ENCODE measurements around the gene MFSD12.

Gene MFSD12

DNA sequence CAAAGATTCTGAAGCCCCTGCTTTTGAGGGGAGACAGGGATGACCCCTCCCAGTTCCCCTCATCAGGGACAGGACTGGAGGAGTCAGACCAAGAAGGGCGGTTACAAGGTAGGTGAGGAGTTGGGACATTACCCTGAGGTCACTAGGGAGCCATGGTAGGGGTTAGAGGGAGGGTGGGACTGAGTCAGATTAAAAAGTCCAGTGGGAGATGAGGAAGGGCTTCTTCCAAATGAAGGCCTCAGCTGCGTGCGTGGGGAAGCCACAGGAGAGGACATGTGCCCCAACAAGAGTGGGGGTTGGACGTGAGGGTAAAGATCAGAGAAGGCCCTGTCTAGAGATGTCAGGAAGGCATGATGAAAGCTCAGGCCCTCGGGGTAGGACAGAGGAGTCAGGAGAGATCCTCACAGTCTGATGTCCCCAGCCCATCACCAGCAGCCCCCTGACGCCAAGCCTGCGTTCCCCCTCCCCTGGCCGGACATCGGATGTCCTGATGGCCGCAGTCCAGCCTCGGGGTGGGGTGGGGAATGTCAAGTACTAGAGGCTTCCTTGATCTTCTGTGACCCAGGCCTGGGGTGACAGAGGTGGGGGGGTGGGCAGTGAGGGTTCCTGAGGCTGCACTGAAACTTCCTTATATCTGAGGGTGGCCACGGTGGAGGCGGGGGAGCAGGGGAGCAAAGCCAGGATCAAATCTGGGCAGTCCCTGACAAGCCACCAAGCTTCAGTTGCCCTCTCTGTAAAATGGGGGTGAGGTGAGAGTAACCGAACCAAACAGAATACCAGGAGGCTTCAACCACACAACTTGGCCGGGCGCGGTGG lies 6.5 kb upstream of the MFSD12 start:
- DNase-seq (ENCODE audit: extremely low read depth in 1 of 2, low read depth in 1 of 2): no peak

DNA sequence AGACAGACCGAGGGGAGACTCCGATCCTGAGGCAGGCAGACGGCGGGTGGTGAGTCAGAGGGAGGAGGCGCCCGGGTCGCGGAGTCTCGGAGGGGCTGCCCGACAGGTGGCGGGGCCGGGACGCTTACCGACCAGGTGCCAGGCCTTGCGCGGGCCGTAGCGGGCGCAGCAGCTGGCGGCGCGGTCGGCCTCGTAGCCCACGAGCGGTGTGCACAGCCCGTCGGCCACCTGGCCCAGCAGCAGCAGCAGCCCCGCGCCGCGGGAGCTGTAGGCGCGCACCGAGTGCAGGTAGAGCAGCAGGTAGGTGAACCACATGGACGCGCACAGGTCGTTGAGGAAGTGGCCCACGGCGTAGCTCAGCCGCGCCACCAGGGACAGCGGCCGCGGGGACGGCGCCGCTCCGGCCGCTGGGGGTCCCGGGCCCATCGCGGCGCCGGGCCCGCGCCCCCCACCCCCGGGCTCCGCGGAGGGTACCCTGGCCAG lies 367 bp downstream of the MFSD12 start:
- DNase-seq (ENCODE audit: extremely low read depth in 1 of 2, low read depth in 1 of 2): peak; percentile 24 to 48

DNA sequence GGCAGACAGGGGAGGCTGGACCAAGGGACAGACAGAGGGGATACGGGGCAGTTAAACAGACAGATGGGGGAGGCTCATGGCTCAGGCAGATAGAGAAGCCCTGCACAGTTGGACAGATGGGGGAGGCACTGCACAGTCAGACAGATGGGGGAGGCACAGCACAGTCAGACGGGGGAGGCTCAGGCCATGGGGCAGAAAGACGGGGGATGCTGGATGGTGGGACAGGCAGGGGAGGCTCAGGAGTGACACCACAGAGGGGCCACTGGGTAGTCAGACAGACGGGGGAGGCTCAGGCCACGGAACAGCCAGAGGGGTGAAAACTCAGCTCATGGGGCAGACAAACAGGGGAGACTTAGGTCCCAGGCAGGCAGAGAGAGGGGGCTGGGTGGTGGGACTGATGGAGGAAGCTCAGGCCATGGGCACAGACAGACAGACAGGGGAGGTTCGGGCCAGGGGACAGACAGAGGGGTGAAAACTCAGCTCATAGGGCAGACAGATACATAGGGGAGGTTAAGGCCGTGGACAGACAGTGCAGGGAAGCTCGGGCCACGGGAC lies 886 bp downstream of the MFSD12 start:
- no peak for DNase-seq (ENCODE audit: extremely low read depth in 1 of 2, low read depth in 1 of 2)

DNA sequence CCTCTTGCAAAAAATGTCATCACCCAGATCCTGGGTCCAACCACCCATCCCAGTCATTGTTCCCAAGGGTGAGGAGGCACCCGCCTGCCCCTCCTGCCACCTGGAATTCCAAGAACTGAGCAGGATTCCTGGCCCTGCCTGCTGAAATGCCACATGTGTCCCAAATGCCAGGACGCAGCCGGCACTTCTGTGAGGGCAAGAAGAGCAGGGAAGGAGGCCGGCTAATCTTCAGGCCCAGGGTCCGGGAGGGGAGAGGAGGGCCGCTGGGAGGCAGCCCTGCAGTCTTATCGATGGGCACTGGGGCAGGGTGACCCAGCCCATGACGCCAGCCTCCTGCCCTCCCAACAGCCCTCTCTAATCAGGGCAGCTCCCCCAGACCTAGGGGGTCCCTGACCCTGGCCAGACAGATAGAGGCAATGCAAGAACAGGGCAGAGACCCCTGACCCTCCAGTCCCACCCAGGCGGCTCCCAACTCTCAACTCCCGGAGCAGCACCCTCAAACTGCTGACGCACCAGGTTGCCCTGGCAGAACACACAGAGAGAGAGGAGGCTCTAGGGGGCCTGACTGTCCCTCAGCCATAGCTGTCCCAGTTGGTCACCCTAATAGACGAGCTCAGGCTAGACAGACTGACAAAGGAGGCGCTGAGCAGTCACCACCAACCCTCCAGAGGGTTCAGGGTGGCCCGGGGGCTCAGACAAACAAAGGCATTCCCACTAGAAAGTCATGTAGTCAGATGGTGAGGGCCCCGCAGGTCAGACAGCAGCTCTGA lies 1.5 kb downstream of the MFSD12 start:
- no peak for DNase-seq (ENCODE audit: extremely low read depth in 1 of 2, low read depth in 1 of 2)

DNA sequence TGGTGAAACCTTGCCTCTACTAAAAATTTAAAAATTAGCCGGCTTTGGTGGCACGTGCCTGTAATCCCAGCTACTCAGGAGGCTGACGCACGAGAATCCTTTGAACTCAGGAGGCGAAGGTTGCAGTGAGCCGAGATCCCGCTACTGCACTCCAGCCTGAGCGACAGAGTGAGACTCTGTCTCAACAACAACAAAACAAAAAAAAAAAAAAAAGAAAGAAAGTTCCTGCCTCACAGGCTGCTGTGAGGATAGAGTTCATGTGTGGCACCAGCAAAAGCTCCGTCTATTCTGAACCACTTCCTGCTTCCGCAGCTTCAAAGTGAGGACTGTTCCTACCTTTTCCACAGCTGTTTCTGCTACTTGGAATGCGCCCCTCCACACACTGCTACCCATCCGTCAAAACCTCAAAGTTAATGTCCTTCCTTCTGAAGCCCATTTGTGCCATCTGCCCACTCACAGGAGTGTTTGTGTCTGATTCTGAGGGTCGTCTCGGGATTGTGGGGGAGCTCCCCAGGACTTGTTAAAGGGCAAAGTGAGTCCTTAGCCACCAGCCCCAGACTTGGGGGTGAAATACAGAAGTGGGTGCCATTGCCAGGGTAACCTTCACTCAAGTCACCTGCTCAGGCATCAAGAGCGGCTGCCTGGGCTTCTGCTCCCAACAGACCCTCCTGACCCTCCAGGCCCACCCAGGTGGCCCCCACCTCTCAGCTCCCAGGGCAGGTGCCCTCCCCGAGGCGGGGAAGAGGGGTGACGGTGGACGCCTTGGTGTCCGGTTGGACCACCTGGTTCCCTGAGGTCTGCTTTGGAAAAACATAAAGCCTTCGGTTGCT lies 2.9 kb downstream of the MFSD12 start:
- DNase-seq (ENCODE audit: extremely low read depth in 1 of 2, low read depth in 1 of 2): no peak

DNA sequence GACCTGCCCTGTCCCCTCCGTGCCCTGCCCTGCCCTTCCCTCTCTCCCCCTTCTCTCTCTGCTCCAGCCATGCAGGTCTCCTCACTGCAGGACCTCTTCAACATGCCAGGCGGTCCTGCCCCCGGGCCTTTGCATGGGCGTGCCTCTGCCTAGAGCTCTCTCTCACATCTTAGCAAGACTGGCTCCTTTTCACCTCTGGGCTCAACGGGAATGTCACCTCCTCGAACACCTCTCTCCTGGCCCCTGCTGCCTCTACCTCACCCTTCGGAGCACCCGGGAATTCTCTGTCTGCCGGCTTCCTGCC lies 5.6 kb downstream of the MFSD12 start:
- no peak for DNase-seq (ENCODE audit: extremely low read depth in 1 of 2, low read depth in 1 of 2)

DNA sequence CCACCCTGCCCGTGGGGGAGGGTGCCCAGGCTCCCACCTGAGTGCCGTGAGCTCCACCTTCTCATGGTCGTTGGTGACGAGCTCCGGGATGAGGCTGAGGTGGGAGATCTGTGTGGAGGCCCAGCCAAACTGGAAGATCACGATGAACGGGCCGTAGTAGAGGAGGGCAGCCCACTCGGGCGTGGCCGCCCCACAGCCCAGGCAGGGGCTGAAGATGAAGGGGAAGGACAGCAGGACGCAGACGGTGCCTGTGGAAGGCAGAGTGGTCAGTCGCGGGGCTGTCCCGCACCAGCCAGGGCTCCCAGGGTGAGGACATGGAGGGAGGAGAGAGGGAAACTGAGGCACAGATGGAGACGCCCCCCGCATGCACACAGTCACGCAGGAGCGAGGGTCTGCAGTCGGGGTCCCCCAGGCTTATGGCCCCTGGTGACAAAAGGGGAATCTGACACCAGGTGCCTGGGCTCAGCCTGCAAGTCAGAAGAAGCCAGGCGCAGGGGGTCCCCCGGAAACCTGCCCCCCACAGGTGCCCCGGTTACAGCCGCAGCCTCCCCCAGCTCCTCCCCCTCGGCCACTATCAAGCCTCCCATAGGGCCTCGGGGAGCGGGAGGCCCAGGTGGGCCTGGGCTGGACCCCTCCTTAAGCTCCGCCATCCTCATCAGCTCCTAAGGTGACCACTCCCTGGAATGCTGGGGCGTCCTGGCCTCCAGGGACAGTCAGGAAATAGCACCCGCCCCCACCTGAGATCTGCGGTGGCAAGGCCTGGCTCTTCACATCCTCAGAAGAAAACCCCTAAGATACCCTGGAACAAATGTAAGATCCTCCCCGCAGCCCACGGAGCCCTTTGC lies 6.2 kb downstream of the MFSD12 start:
- DNase-seq (ENCODE audit: extremely low read depth in 1 of 2, low read depth in 1 of 2): no peak

DNA sequence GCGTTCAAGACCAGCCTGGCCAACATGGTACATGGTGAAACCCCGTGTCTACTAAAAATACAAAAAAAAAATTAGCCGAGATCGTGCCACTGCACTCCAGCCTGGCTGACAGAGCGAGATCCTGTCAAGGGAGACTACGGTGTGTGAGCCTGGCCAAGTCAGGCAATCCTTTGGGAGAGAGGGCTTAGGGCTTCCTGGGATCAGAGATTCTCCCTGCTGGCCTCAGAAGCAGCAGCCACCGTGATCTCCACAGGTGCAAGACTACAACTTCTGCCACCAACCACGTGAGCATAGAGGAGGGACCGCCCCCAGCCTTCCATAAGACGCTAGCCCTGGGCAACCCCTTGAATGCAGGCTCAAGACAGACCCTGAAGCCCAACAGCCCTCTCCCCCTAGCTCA lies 7.6 kb downstream of the MFSD12 start:
- DNase-seq (ENCODE audit: extremely low read depth in 1 of 2, low read depth in 1 of 2): no peak

DNA sequence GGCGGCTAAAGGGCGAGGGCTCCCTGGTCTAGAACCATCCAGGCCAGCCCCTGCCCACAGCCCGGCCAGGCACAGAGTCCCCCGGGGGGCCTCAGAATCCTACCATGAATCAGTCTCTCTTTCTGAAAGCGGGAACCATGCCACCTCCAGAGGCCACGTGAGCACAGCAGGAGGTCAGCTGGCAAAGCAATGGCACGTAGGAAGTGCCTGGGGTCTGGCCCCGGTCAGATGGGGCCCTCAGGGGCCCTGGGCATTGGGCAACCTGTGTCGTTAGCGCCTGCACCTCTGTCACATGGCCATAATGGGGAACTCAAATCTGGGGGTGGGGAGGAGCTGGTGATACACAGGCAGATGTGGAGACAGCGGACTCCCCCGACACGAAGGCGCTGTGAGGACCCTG lies 8.8 kb downstream of the MFSD12 start:
- DNase-seq (ENCODE audit: extremely low read depth in 1 of 2, low read depth in 1 of 2): no peak

DNA sequence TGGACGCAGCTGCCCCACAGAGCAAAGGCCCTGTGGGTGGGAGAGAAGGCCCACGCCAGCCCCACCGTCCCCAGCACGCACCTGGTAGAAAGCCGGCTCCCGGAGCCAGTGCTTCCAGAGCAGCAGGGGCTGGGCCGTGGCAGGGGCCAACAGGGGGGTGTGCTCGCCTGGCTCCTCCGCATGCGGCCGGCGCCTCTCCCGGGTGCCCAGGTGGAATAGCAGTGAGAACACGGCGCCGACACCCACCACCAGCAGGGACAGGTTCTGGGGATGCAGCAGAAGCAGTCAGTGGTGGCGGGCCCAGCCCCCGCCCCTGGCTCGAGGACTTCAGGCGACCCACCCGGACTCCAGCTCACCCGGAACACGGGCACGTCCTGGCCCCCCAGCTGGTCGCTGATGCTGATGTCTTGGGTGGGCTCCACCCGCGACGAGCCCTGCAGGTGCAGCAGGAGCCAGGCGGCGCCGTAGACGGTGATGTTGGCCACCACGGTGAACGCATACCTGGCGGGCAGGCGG lies 9.6 kb downstream of the MFSD12 start:
- no peak for DNase-seq (ENCODE audit: extremely low read depth in 1 of 2, low read depth in 1 of 2)

DNA sequence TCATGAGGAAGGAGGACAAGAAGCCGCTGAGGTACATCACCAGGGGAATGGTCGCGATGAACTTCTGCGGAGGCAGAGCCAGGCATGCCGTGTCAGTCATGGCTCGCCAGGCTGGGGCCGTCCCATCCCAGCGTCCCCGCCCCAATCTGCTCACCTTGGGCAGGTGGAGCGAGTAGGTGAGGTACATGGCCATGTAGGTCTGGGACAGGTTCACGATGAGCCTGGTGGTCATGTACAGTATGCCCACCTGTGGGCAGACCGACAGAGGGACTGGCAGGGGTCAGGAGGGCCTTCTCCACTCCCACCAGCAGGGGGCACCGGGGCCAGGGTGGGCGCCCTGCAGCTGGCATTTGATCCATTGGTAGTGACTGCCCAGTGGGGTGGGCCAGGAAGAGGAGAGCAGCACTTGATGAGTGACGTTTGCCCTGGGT lies 10.1 kb downstream of the MFSD12 start:
- DNase-seq (ENCODE audit: extremely low read depth in 1 of 2, low read depth in 1 of 2): no peak

DNA sequence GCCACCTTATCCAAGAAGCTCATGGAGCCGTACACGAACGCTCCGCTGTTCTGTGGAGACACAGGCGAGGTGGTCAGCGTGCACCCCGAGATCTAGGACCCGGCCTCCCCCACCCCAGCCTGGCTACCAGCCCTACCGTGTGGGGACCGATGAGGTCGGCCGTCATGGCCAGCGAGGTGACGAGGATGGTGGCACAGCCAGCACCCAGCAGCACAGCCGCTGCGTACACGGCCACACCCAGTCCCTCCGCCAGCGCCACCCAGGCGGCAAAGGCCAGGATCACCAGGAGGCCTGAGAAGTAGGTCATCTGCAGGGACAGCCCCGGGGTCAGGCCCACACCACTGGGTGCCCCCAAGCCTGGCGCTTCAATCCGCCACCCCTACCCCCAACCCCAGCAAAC lies 11.3 kb downstream of the MFSD12 start:
- DNase-seq (ENCODE audit: extremely low read depth in 1 of 2, low read depth in 1 of 2): no peak

DNA sequence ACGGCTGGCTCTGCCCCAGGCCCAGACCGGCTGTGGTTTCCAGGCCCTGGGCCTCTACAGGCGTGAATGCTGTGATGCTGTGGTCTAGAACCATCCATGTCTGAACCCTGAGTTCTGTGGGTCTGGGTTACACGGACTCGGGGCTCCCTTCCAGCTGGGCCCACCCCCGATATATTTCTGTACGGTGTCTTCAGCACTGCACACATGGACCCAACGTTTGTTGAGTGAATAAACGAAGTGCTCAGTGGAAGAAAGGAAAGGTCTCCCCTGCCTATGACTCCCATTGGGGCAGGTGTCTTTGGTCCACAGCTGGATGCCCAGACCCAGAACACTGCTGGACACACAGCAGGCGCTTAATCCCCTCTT lies 11.7 kb downstream of the MFSD12 start:
- no peak for DNase-seq (ENCODE audit: extremely low read depth in 1 of 2, low read depth in 1 of 2)

DNA sequence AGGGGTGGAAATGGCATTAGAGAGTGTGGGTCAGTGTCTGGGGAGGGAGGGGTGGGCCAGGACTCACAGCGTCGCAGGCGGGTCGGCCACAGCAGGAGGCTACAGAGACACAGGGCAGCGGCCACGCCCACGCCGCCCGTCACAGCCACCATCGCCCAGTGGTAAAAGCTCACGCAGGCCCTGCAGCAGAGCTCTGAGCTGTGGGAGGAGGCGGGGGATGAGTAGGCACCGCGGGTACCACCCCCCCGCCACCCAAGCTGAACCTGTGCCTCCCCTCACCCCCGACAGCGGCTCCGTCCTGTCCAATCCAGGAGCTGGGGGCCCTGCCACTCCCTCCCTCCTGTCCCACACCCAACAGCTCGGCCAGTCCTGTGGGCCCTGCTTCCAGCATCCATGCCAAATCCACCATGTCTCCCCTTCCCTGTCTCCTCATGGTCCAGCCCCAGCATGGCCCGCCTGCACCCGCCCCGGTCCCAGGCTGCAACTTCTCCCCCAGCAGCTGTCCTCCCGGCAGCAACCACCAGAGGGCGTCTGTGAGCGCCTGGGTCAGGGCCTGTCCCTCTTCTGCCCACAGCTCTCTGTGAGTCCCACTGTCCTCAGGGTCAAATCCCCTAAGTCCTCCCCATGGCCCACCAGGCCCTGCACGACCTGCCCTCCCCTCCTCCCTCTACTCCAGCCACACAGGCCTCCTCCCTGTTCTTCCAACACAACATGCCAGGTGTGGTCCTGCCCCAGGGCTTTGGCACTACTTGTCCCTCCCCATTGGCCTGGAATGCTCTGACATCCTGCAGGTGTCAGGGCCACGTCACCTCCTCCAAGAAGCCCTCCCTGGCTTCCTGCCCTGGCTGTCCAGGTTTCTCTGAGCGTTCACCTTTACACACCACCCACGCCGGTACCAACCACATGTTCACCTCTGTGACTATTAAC lies 12.4 kb downstream of the MFSD12 start:
- peak; percentile 50 to 71 for DNase-seq (ENCODE audit: extremely low read depth in 1 of 2, low read depth in 1 of 2)

DNA sequence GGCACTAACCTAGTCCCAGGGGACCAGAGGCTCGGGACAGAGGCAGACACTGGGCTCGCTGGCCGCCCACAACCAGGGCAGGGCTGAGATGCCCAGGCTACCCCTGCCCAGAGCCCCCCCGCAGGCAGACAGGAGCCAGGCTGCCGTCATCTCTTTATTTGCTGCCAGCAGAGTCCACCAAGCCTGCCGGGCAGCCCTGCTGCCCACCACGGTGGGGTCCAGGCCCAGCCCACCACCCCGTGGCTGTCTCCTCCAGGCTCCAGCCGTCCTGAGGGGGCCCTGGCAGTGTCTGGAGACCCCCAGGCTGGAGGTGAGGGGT lies 13.4 kb downstream of the MFSD12 start:
- no peak for DNase-seq (ENCODE audit: extremely low read depth in 1 of 2, low read depth in 1 of 2)

DNA sequence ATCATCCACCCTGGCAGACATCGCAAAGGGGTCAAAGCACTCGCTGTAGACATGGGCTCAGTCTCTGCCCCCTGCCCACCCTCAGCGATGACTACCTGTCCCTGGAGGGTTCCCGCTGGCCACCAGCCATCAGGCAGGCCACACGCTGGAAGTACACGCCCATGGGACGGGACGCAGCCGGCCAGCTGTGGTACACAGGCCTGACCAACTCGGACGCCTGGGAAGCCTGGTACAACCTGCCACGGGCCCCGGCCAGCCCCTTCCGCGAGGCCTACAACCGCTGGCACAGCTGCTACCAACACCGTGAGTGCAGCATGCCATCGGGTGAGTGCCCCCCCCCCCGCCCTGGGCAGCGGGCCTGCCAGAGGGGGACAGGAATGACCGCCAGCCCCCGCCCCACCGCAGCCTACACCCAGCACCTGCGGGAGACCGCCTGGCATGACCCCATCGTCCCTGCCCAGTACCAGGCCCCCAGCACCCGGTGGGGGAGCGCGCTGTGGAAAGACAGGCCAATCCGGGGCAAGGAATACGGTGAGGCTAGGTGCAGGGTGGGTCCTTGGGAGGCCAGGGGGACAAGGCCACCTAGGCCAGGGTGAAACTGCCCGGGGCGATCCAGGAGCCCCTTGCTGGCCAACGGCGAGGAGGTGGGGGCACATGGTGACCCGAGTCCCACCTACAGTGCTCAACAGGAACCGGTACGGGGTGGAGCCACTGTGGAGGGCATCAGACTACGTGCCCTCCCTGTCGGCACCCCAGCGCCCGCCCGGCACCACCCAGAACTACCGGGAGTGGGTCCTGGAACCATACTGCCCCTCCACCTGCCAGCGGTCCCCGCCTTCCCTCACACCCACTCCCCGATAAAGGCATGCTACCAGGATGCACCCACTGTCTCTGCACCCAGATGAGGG lies 14.0 kb downstream of the MFSD12 start:
- DNase-seq (ENCODE audit: extremely low read depth in 1 of 2, low read depth in 1 of 2): no peak

DNA sequence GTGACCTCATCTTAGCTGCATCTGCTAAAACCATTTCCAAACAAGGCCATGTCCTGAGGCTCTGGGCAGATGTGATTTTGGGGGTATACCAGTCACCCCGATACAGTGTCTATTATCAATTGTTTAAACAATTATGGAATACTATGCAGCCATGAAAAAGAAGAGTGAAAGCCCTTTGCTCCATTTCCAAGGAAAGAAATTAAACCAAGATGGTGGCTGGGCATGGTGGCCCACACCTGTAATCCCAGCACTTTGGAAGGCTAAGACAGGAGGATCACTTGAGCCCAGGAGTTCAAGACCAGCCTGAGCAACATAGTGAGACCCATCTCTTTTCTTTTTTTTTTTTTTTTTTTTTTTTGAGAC lies 17.6 kb downstream of the MFSD12 start:
- no peak for DNase-seq (ENCODE audit: extremely low read depth in 1 of 2, low read depth in 1 of 2)
